Measurements from ENCODE around the gene SYF2. TPM values are rescaled to one million over a fixed set of nuclear protein-coding genes. Genes with fewer than 3 reads are reported as not detected.
A peak's percentile ranks its signal among the peaks of the same experiment; 100 is the strongest.

Gene SYF2
- total and polyA plus RNA-seq, 2 of the 13 experiments (the other 11 are each of a cell fraction or from before 2014, with no cell fraction given): 17.8 to 34.1 TPM

DNA sequence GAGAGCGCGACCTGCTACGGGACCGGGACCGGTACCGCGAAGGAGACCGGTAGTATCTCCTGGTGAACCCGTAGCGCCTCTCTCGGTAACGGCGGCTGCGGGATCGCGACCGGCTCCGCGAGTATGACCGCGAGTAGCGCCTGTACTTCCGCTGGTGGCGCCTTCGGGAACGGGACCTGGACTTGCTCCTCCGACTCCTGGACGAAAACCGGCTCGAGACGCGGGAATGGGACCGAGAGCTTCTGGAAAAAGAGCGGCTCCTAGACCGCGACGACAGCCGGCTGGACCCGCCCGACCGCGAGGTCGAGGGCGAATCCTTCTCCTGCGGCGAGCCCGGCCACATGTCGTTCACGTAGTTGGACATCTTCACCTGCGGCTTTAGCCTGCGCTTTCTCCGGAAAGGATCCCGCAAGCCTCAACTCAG, 14.3 kb upstream of the SYF2 start (continued):
- TF ChIP-seq, protein P1, sequence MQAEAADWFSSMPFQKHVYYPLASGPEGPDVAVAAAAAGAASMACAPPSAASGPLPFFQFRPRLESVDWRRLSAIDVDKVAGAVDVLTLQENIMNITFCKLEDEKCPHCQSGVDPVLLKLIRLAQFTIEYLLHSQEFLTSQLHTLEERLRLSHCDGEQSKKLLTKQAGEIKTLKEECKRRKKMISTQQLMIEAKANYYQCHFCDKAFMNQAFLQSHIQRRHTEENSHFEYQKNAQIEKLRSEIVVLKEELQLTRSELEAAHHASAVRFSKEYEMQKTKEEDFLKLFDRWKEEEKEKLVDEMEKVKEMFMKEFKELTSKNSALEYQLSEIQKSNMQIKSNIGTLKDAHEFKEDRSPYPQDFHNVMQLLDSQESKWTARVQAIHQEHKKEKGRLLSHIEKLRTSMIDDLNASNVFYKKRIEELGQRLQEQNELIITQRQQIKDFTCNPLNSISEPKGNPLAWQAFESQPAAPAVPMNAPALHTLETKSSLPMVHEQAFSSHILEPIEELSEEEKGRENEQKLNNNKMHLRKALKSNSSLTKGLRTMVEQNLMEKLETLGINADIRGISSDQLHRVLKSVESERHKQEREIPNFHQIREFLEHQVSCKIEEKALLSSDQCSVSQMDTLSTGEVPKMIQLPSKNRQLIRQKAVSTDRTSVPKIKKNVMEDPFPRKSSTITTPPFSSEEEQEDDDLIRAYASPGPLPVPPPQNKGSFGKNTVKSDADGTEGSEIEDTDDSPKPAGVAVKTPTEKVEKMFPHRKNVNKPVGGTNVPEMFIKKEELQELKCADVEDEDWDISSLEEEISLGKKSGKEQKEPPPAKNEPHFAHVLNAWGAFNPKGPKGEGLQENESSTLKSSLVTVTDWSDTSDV (CRISPR knock-in tag; IDR thresholded peaks at IDR 0.05): no peak
- 0 out of 2 replicates have a peak, but pooled peaks have one; percentile 11 for TF ChIP-seq BATF2 (CRISPR knock-in tag; IDR thresholded peaks at IDR 0.05)
- no peak for TF ChIP-seq ZBTB40 (IDR thresholded peaks at IDR 0.05)
- TF ChIP-seq ZBTB40 (CRISPR knock-in tag; IDR thresholded peaks at IDR 0.05): no peak; the same call in 1 of the 2 replicates
- no peak; the same call in 1 of the 2 replicates for TF ChIP-seq CREB3 (CRISPR knock-in tag; IDR thresholded peaks at IDR 0.05)
- TF ChIP-seq, protein P2, sequence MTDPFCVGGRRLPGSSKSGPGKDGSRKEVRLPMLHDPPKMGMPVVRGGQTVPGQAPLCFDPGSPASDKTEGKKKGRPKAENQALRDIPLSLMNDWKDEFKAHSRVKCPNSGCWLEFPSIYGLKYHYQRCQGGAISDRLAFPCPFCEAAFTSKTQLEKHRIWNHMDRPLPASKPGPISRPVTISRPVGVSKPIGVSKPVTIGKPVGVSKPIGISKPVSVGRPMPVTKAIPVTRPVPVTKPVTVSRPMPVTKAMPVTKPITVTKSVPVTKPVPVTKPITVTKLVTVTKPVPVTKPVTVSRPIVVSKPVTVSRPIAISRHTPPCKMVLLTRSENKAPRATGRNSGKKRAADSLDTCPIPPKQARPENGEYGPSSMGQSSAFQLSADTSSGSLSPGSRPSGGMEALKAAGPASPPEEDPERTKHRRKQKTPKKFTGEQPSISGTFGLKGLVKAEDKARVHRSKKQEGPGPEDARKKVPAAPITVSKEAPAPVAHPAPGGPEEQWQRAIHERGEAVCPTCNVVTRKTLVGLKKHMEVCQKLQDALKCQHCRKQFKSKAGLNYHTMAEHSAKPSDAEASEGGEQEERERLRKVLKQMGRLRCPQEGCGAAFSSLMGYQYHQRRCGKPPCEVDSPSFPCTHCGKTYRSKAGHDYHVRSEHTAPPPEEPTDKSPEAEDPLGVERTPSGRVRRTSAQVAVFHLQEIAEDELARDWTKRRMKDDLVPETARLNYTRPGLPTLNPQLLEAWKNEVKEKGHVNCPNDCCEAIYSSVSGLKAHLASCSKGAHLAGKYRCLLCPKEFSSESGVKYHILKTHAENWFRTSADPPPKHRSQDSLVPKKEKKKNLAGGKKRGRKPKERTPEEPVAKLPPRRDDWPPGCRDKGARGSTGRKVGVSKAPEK (CRISPR knock-in tag; IDR thresholded peaks at IDR 0.05; ENCODE audit: borderline replicate concordance): no peak
- no peak for TF ChIP-seq HOXA5 (CRISPR knock-in tag; IDR thresholded peaks at IDR 0.05)
- TF ChIP-seq ZNF317 (CRISPR knock-in tag; IDR thresholded peaks at IDR 0.05): no peak

Data from HepG2 (cell line).